Uterus (tissue), 2 donors: ENCODE data around the gene ACSS2.

ENCODE experiments used
- CTCF ChIP-seq, 4 experiments: fragments of 200-600 bp in 2 of 4; fragments of 450-650 bp in 2 of 4; sonication (generic) in 2 of 4; IDR thresholded peaks; one replicate each; pipeline ENCODE4 v1.5.1; 2016 to 2019; ENCODE audit warnings: antibody characterized with exemption in 4 of 4, mild to moderate bottlenecking in 2 of 4, moderate library complexity in 1 of 4
- POLR2A ChIP-seq, 2 donors: fragments of 450-650 bp; IDR thresholded peaks; one replicate each; pipeline ENCODE4 v1.6.1; 2016; ENCODE audit warnings: antibody characterized with exemption in 2 of 2, mild to moderate bottlenecking in 1 of 2, moderate library complexity in 1 of 2

- TF ChIP-seq CTCF (IDR thresholded peaks at IDR 0.05) (no peak), POLR2A (IDR thresholded peaks at IDR 0.05) (no peak)
Measured at GRCh38 chr20:34887023-34887422, 10.6 kb downstream of the ACSS2 start.
